K562 (cell line): ENCODE measurements around the gene ATP12A. TPM values are rescaled to one million over a fixed set of nuclear protein-coding genes. Genes with fewer than 3 reads are reported as not detected.

Experiments
- ATAC-seq: fragments of 200-7000 bp; cut with Tn5 transposase; 3 replicates; pipeline ENCODE4 v1.9.1; 2020; ENCODE audit warnings: moderate library complexity
- BruUV-seq: library from RNA; stranded (reverse); fragments of 400-500 nt; replicated peaks from 2 replicates; lab custom pipeline; 2021; lab: Mats Ljungman, UMichigan
- CTCF ChIA-PET: fragments of 300-600 bp; formaldehyde crosslinking; extraction: SDS; loops from one replicate; lab custom pipeline; 2021; ENCODE audit warnings: low intra/inter-chr PET ratio; lab: Yijun Ruan, JAX
- POLR2A ChIA-PET: fragments of 300-600, 350-650 bp; sonication (Branson Sonifier 250); formaldehyde crosslinking; extraction: SDS; loops from one replicate; lab custom pipeline; 2021; ENCODE audit warnings: antibody characterized with exemption, inconsistent platforms; lab: Yijun Ruan, JAX
- DNase-seq, 4 experiments: peaks; one replicate each; pipeline versions ENCODE4 v3.0.0 to v3.0.0-alpha.2; 2011 to 2018; ENCODE audit warnings: low spot score in 3 of 4, mixed read lengths in 3 of 4; ENCODE audit errors: extremely low read depth in 1 of 4
- FAIRE-seq: peaks from 2 replicates; lab custom pipeline; 2011; peaks lifted over from hg19 to GRCh38; lab: Jason Lieb, UNC
- H2AFZ ChIP-seq: 2 replicates; pipeline ENCODE4 v1.6.0; 2011; ENCODE audit warnings: low read depth, low read length, control low read depth, inconsistent platforms
- H3K27ac ChIP-seq: fragments of 200-600 bp; 3 replicates; pipeline ENCODE4 v1.8.0; 2011; ENCODE audit warnings: low read depth, mild to moderate bottlenecking, control low read depth, inconsistent platforms, low read length, moderate library complexity, mixed read lengths; ENCODE audit errors: extremely low read depth
- H3K27me3 ChIP-seq, 2 experiments: fragments of 300-600 bp in 1 of 2; 2 replicates in 1 of 2; 3 replicates in 1 of 2; pipeline versions ENCODE4 v1.6.0 to v1.8.0; 2011; ENCODE audit warnings: inconsistent platforms in 2 of 2, low read length in 2 of 2, mild to moderate bottlenecking in 1 of 2, mixed read lengths in 1 of 2, moderate library complexity in 1 of 2; ENCODE audit not compliant: control insufficient read depth in 2 of 2, insufficient read depth in 2 of 2
- H3K36me3 ChIP-seq: fragments of 300-600 bp; 3 replicates; pipeline ENCODE4 v1.8.0; 2011; ENCODE audit warnings: mild to moderate bottlenecking, low read length, inconsistent platforms; ENCODE audit not compliant: control insufficient read depth, insufficient read depth
- H3K4me1 ChIP-seq, 2 experiments: fragments of 200-600 bp in 1 of 2; replicated peaks in 1 of 2; 2 replicates in 1 of 2; 3 replicates in 1 of 2; pipeline versions ENCODE4 v1.5.1 to v1.8.0; 2011; ENCODE audit warnings: inconsistent platforms in 2 of 2, low read length in 2 of 2, mild to moderate bottlenecking in 1 of 2, mixed read lengths in 1 of 2, moderate library complexity in 1 of 2; ENCODE audit not compliant: control insufficient read depth in 2 of 2, insufficient read depth in 2 of 2
- H3K4me2 ChIP-seq: 2 replicates; pipeline ENCODE4 v1.6.1; 2011; ENCODE audit warnings: low read length, control low read depth, inconsistent platforms, mixed read lengths; ENCODE audit not compliant: insufficient read depth
- H3K4me3 ChIP-seq: fragments of 200-600 bp; sonication (generic), shearing (Covaris generic); 2 replicates; pipeline ENCODE4 v1.5.1; 2016; ENCODE audit warnings: control low read depth, inconsistent platforms
- H3K79me2 ChIP-seq: fragments of 200-600 bp; 3 replicates; pipeline ENCODE4 v1.8.0; 2011; ENCODE audit warnings: low read length, inconsistent platforms; ENCODE audit not compliant: control insufficient read depth, insufficient read depth
- H3K9ac ChIP-seq, 2 experiments: 2 replicates each; pipeline versions ENCODE4 v1.6.0 to v1.6.1; 2011; ENCODE audit warnings: low read depth in 2 of 2, low read length in 2 of 2, control low read depth in 1 of 2, inconsistent platforms in 1 of 2, mild to moderate bottlenecking in 1 of 2, mixed read lengths in 1 of 2; ENCODE audit not compliant: insufficient read depth in 1 of 2
- H3K9me1 ChIP-seq: one replicate; pipeline ENCODE4 v1.6.0; 2011; ENCODE audit warnings: inconsistent platforms, mild to moderate bottlenecking, low read length, moderate library complexity; ENCODE audit not compliant: control insufficient read depth, insufficient read depth
- H3K9me3 ChIP-seq: replicated peaks from 2 replicates; pipeline ENCODE4 v1.5.1; 2011; ENCODE audit warnings: low read depth, low read length, inconsistent platforms; ENCODE audit not compliant: control insufficient read depth, insufficient read depth
- H4K20me1 ChIP-seq: replicated peaks from 2 replicates; pipeline ENCODE4 v1.6.1; 2011; ENCODE audit warnings: low read length, inconsistent platforms, mixed read lengths; ENCODE audit not compliant: control insufficient read depth, insufficient read depth
- ARID1B ChIP-seq: fragments of 450-650 bp; IDR thresholded peaks from 2 replicates; pipeline ENCODE4 v1.6.1; 2016; ENCODE audit warnings: antibody characterized with exemption, mild to moderate bottlenecking, inconsistent platforms
- BCOR ChIP-seq: fragments of 450-650 bp; IDR thresholded peaks from 2 replicates; pipeline ENCODE4 v1.6.1; 2016
- CBFB ChIP-seq: sonication (generic); formaldehyde crosslinking; IDR thresholded peaks from 2 replicates; pipeline ENCODE4 v1.4.0; 2020; ENCODE audit warnings: mild to moderate bottlenecking, missing genetic modification reagents
- CREBBP ChIP-seq: IDR thresholded peaks from one replicate; pipeline ENCODE4 v1.6.1; 2012; ENCODE audit warnings: low read depth, mild to moderate bottlenecking, control low read depth, inconsistent platforms, low read length
- CSDE1 ChIP-seq, 2 experiments: fragments of 450-650 bp; IDR thresholded peaks; 2 replicates each; pipeline ENCODE4 v1.6.1; 2016; ENCODE audit warnings: mild to moderate bottlenecking in 1 of 2
- ETV5 ChIP-seq: sonication (generic); formaldehyde crosslinking; IDR thresholded peaks from 2 replicates; pipeline ENCODE4 v1.4.0; 2020; ENCODE audit warnings: low read depth, mild to moderate bottlenecking, missing genetic modification reagents
- KDM2B ChIP-seq: fragments of 250-450 bp; sonication (Bioruptor Pico); IDR thresholded peaks from 2 replicates; pipeline ENCODE4 v1.8.0; 2021; ENCODE audit warnings: mild to moderate bottlenecking, moderate library complexity
- MCM2 ChIP-seq: fragments of 450-650 bp; IDR thresholded peaks from 2 replicates; pipeline ENCODE4 v1.6.1; 2017; ENCODE audit warnings: low read depth, mild to moderate bottlenecking
- SMARCA5 ChIP-seq: fragments of 450-650 bp; IDR thresholded peaks from 2 replicates; pipeline ENCODE4 v1.6.1; 2016
- STAT5B ChIP-seq: fragments of 250-450 bp; sonication (Bioruptor Pico); IDR thresholded peaks from 2 replicates; pipeline ENCODE4 v1.8.0; 2021; ENCODE audit warnings: mild to moderate bottlenecking, inconsistent platforms
- ZNF146 ChIP-seq: IDR thresholded peaks from one replicate; pipeline ENCODE4 v1.6.1; 2018; ENCODE audit warnings: missing compliant biosample characterization; ENCODE audit not compliant: unreplicated experiment
- WGBS: fragments of 100-300 bp; shearing (Covaris generic); methylation state at CpG from one replicate; pipeline ENCODE4 v1.1.6; 2016; ENCODE audit warnings: low coverage, mixed read lengths; ENCODE audit not compliant: insufficient coverage; ENCODE audit errors: missing lambda C conversion rate; 5-methylcytosine and 5-hydroxymethylcytosine counted together
- in situ Hi-C: fragments of 300-500 bp; cut with MboI; formaldehyde crosslinking; loops from 4 replicates; pipeline ENCODE4 v1.15.0; 2018; ENCODE audit warnings: inconsistent platforms, mixed read lengths
- intact Hi-C: fragments of 100-400 bp; cut with micrococcal nuclease; formaldehyde crosslinking; loops from 2 replicates; pipeline ENCODE4 v1.14.2; 2022
- polyA plus RNA-seq, 8 experiments: library from polyadenylated mRNA; depleted of rRNA in 4 of 8; stranded (reverse) in 5 of 8; unstranded in 3 of 8; fragments of >200 nt; fragmentation: Nextera tagmentation in 2 of 8; fragmentation: Illumina TruSeq in 1 of 8; extraction: Ambion mirVana in 2 of 8; extraction: Trizol in 1 of 8; gene quantifications; 2 replicates each; pipeline versions ENCODE4 v1.2.1 to v1.2.3, GENCODE V29; 2011 to 2014; ENCODE audit warnings: inconsistent platforms in 1 of 8, missing spikeins in 1 of 8
- total RNA-seq, 7 experiments: library from RNA; depleted of rRNA in 6 of 7; stranded (reverse); fragments of >200 nt in 6 of 7; fragmentation: Illumina TruSeq in 2 of 7; extraction: Trizol in 2 of 7; gene quantifications; 2 replicates each; pipeline versions ENCODE4 v1.2.1 to v1.2.3, GENCODE V29; 2011 to 2021; ENCODE audit warnings: low replicate concordance in 1 of 7
- TF ChIP-seq, protein P1 (sequence below), 2 experiments: fragments of 450-650 bp; IDR thresholded peaks; 2 replicates each; pipeline ENCODE4 v1.6.1; 2018; ENCODE audit warnings: mild to moderate bottlenecking in 2 of 2, low read depth in 1 of 2; ENCODE audit not compliant: partially characterized antibody in 2 of 2
- TF ChIP-seq, protein P2 (sequence below), 2 experiments: IDR thresholded peaks; 2 replicates each; pipeline ENCODE4 v1.6.1; 2011; ENCODE audit warnings: borderline replicate concordance in 1 of 2, control low read depth in 1 of 2, low read depth in 1 of 2, low read length in 1 of 2, mild to moderate bottlenecking in 1 of 2, mixed read lengths in 1 of 2, moderate library complexity in 1 of 2; ENCODE audit not compliant: insufficient read depth in 1 of 2, insufficient read length in 1 of 2, poor library complexity in 1 of 2, severe bottlenecking in 1 of 2; ENCODE audit errors: extremely low read depth in 1 of 2
- TF ChIP-seq, protein P3 (sequence below): fragments of 250-450 bp; sonication (Bioruptor Pico); IDR thresholded peaks from 2 replicates; pipeline ENCODE4 v1.8.0; 2022; ENCODE audit warnings: inconsistent platforms
- TF ChIP-seq, protein P4 (sequence below): fragments of 450-650 bp; formaldehyde crosslinking; conservative IDR thresholded peaks from 2 replicates; pipeline ENCODE4 v1.4.0; 2022; ENCODE audit warnings: mild to moderate bottlenecking, missing genetic modification characterization

ATP12A gene
- total and polyA plus RNA-seq, 9 of the 15 experiments (the other 6 are each of a cell fraction or from before 2014, with no cell fraction given), result not detected

DNA sequence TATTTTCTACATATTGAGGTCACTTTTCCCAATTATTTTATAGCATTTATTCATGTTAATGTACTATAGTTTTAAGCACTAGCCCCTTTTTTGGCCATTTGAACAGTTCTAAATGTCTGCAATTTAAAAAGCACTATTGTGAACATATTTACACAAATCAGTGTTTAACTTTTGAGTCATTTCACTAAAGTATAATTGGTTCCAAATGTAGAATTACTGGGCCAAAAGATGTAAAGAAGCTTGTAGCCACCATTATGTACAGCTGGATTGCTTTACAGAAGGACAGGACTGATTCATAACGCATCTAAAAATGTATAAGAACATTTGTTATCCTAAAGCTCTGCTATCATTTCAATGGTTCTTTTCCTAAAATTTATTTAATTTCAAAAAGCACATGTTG lies 16.6 kb upstream of the ATP12A start:
- ChIA-PET CTCF (no interaction called here), POLR2A (no interaction called here)
- in situ Hi-C loops (no loop called here), intact Hi-C loops (no loop called here)
- H4K20me1 ChIP-seq, result no peaks in the 10 kb centered on the region
- no peak for DNase-seq
- no peaks in the 10 kb centered on the region for H3K9me1 ChIP-seq
- H3K4me3 ChIP-seq, result no peak overlapping the region
- H3K27ac ChIP-seq, result no peak overlapping the region
- no peaks in the 10 kb centered on the region for H3K36me3 ChIP-seq
- H3K9ac ChIP-seq, result no peak overlapping the region
- no peak overlapping the region for H2AFZ ChIP-seq
- peaks cover 0 to 19% of the 10 kb centered on the region in 2 experiments; a peak in 2 of 5 replicates for H3K27me3 ChIP-seq
- FAIRE-seq, result no peak
- ATAC-seq, result no peak
- 0% methylated on average over 1 of the region's 1 CpG for WGBS
- H3K9me3 ChIP-seq, result no peaks in the 10 kb centered on the region
- no peak overlapping the region for H3K4me2 ChIP-seq
- no TSS peak for BruUV-seq
- H3K79me2 ChIP-seq, result no peaks in the 10 kb centered on the region
- H3K4me1 ChIP-seq, result no peaks in the 10 kb centered on the region
- no peak for TF ChIP-seq SMARCA5
- TF ChIP-seq MCM2, result no peak
- TF ChIP-seq CBFB (CRISPR knock-in tag), result no peak
- no peak for TF ChIP-seq CSDE1 (IDR thresholded peaks at IDR 0.05)
- no peak for TF ChIP-seq KDM2B (CRISPR knock-in tag)
- no peak for TF ChIP-seq BCOR
- no peak for TF ChIP-seq ARID1B
- TF ChIP-seq, protein P1, sequence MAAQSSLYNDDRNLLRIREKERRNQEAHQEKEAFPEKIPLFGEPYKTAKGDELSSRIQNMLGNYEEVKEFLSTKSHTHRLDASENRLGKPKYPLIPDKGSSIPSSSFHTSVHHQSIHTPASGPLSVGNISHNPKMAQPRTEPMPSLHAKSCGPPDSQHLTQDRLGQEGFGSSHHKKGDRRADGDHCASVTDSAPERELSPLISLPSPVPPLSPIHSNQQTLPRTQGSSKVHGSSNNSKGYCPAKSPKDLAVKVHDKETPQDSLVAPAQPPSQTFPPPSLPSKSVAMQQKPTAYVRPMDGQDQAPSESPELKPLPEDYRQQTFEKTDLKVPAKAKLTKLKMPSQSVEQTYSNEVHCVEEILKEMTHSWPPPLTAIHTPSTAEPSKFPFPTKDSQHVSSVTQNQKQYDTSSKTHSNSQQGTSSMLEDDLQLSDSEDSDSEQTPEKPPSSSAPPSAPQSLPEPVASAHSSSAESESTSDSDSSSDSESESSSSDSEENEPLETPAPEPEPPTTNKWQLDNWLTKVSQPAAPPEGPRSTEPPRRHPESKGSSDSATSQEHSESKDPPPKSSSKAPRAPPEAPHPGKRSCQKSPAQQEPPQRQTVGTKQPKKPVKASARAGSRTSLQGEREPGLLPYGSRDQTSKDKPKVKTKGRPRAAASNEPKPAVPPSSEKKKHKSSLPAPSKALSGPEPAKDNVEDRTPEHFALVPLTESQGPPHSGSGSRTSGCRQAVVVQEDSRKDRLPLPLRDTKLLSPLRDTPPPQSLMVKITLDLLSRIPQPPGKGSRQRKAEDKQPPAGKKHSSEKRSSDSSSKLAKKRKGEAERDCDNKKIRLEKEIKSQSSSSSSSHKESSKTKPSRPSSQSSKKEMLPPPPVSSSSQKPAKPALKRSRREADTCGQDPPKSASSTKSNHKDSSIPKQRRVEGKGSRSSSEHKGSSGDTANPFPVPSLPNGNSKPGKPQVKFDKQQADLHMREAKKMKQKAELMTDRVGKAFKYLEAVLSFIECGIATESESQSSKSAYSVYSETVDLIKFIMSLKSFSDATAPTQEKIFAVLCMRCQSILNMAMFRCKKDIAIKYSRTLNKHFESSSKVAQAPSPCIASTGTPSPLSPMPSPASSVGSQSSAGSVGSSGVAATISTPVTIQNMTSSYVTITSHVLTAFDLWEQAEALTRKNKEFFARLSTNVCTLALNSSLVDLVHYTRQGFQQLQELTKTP (IDR thresholded peaks at IDR 0.05; ENCODE audit: low read depth in 1 of 2, partially characterized antibody in 2 of 2), result no peak
- TF ChIP-seq, protein P2, sequence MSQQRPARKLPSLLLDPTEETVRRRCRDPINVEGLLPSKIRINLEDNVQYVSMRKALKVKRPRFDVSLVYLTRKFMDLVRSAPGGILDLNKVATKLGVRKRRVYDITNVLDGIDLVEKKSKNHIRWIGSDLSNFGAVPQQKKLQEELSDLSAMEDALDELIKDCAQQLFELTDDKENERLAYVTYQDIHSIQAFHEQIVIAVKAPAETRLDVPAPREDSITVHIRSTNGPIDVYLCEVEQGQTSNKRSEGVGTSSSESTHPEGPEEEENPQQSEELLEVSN (IDR thresholded peaks at IDR 0.05; ENCODE audit: borderline replicate concordance in 1 of 2, extremely low read depth in 1 of 2, insufficient read depth in 1 of 2, insufficient read length in 1 of 2, low read depth in 1 of 2, low read length in 1 of 2, poor library complexity in 1 of 2, severe bottlenecking in 1 of 2), result no peak
- no peak for TF ChIP-seq ETV5 (CRISPR knock-in tag)
- no peak for TF ChIP-seq CREBBP
- no peak for TF ChIP-seq STAT5B
- TF ChIP-seq, protein P3, sequence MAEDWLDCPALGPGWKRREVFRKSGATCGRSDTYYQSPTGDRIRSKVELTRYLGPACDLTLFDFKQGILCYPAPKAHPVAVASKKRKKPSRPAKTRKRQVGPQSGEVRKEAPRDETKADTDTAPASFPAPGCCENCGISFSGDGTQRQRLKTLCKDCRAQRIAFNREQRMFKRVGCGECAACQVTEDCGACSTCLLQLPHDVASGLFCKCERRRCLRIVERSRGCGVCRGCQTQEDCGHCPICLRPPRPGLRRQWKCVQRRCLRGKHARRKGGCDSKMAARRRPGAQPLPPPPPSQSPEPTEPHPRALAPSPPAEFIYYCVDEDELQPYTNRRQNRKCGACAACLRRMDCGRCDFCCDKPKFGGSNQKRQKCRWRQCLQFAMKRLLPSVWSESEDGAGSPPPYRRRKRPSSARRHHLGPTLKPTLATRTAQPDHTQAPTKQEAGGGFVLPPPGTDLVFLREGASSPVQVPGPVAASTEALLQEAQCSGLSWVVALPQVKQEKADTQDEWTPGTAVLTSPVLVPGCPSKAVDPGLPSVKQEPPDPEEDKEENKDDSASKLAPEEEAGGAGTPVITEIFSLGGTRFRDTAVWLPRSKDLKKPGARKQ, result no peak
- TF ChIP-seq ZNF146 (CRISPR knock-in tag), result no peak
- TF ChIP-seq, protein P4, sequence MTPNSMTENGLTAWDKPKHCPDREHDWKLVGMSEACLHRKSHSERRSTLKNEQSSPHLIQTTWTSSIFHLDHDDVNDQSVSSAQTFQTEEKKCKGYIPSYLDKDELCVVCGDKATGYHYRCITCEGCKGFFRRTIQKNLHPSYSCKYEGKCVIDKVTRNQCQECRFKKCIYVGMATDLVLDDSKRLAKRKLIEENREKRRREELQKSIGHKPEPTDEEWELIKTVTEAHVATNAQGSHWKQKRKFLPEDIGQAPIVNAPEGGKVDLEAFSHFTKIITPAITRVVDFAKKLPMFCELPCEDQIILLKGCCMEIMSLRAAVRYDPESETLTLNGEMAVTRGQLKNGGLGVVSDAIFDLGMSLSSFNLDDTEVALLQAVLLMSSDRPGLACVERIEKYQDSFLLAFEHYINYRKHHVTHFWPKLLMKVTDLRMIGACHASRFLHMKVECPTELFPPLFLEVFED, result no peak
